Pancreas (tissue), 10 donors: ENCODE data around the gene AADACL3. TPM values are rescaled to one million over a fixed set of nuclear protein-coding genes. Genes with fewer than 3 reads are reported as not detected.

Experiments used
- ATAC-seq, 4 donors: fragments of 200-7000 bp; cut with Tn5 transposase; one replicate each; pipeline versions ENCODE4 v1.8.0 to v1.9.1; 2020; ENCODE audit warnings: mild to moderate bottlenecking in 4 of 4, moderate library complexity in 4 of 4
- DNase-seq, 6 donors: peaks; one replicate each; pipeline ENCODE4 v3.0.0-alpha.2; 2020
- FAIRE-seq: peaks from 2 replicates; lab custom pipeline; 2012; peaks lifted over from hg19 to GRCh38; lab: Jason Lieb, UNC
- H3K27ac ChIP-seq, 4 donors: fragments of 200-600 bp; sonication (generic); 1 replicate in 3 of 4; 2 replicates in 1 of 4; pipeline versions ENCODE4 v1.5.0 to v1.8.0; 2020
- H3K27me3 ChIP-seq, 4 donors: fragments of 200-600 bp; one replicate each; pipeline ENCODE4 v1.8.0; 2021
- H3K36me3 ChIP-seq, 3 donors: fragments of 200-600 bp; sonication (generic) in 1 of 3; one replicate each; pipeline versions ENCODE4 v1.5.0 to v1.8.0; 2020 to 2021
- H3K4me1 ChIP-seq, 3 donors: fragments of 200-600 bp; one replicate each; pipeline ENCODE4 v1.8.0; 2021
- H3K4me3 ChIP-seq, 4 donors: fragments of 200-600 bp; sonication (generic) in 2 of 4; one replicate each; pipeline versions ENCODE4 v1.5.0 to v1.8.0; 2020 to 2021
- H3K9me3 ChIP-seq, 4 donors: fragments of 200-600 bp; one replicate each; pipeline ENCODE4 v1.8.0; 2021
- CTCF ChIP-seq, 4 donors: fragments of 200-600 bp; sonication (generic) in 3 of 4; IDR thresholded peaks; one replicate each; pipeline versions ENCODE4 v1.5.0 to v1.8.0; 2021; ENCODE audit warnings: antibody characterized with exemption in 4 of 4
- WGBS, 2 donors: extraction: QIAGEN DNeasy Blood & Tissue Kit; methylation state at CpG; one replicate each; pipeline ENCODE4 v1.1.7; 2013; 5-methylcytosine and 5-hydroxymethylcytosine counted together
- intact Hi-C, 3 donors: fragments of 100-400 bp; cut with DNase I; formaldehyde crosslinking; loops; one replicate each; pipeline versions ENCODE4 v1.11.1 to v1.14.2; 2022
- polyA plus RNA-seq, 2 donors: library from polyadenylated mRNA; stranded (reverse); fragments of 200-250 nt; gene quantifications; one replicate each; pipeline ENCODE4 v1.2.3, GENCODE V29; 2013
- total RNA-seq, 6 donors: library from RNA; stranded (reverse); fragmentation: NEBNext Ultra II Directional in 4 of 6; extraction: Animal tissue kit (Norgen Biotek cat#: 25700) in 4 of 6; gene quantifications; one replicate each; pipeline versions ENCODE4 v1.2.1 to v1.2.4, GENCODE V29; 2021 to 2023
- donor health status: healthy with polysubstance abuse.
- donor health status: DM: no; HTN: no; CAD: no; lungs with moderate emphysema.
- donor health status: DM: no; HTN: no; CAD: no.
- donor health status: control.
- donor health status: control.
- donor health status: Bipolar disorder and iron deficiency.
- donor health status: DM: yes; HTN: yes; CAD: no.
- donor health status: DM: no; HTN: no; CAD: no.
- donor health status: DM: no; HTN: no; CAD: no.
- donor health status: DM: yes; HTN: yes; CAD: no.

Gene AADACL3
- total and polyA plus RNA-seq, 8 donors = 0.02 TPM; not detected in 7

GRCh38 chr1:12771186-12771585 lies 55.3 kb downstream of the AADACL3 start:
- H3K9me3 ChIP-seq = no peaks in the 10 kb centered on the region
- no peak overlapping the region for H3K4me3 ChIP-seq
- H3K27ac ChIP-seq = no peak overlapping the region
- no peak for FAIRE-seq
- TF ChIP-seq CTCF (IDR thresholded peaks at IDR 0.05) = no peak
- no peaks in the 10 kb centered on the region for H3K36me3 ChIP-seq
- no peaks in the 10 kb centered on the region for H3K4me1 ChIP-seq
- WGBS, 2 donors = 51 to 59% methylated on average over 5 of the region's 5 CpGs
- no peak for ATAC-seq
- intact Hi-C loops = no loop called here
- DNase-seq = no peak
- no peaks in the 10 kb centered on the region for H3K27me3 ChIP-seq

GRCh38 chr1:12772520-12772919 lies 56.6 kb downstream of the AADACL3 start:
- 64 to 79% methylated on average over 5 of the region's 5 CpGs for WGBS, 2 donors
- Histone ChIP-seq H3K9me3 (no peaks in the 10 kb centered on the region), H3K27ac (no peak overlapping the region), H3K27me3 (no peaks in the 10 kb centered on the region), H3K36me3 (no peaks in the 10 kb centered on the region), H3K4me1 (no peaks in the 10 kb centered on the region), H3K4me3 (no peak overlapping the region)
- no peak for TF ChIP-seq CTCF (IDR thresholded peaks at IDR 0.05)
- FAIRE-seq (no peak), ATAC-seq (no peak), DNase-seq (no peak)
- intact Hi-C loops = no loop called here

- ATAC-seq (no peak), DNase-seq (no peak), FAIRE-seq (no peak)
- Histone ChIP-seq H3K4me1 (no peaks in the 10 kb centered on the region), H3K9me3 (no peaks in the 10 kb centered on the region), H3K36me3 (no peaks in the 10 kb centered on the region), H3K27me3 (no peaks in the 10 kb centered on the region), H3K27ac (no peak within 1 kb of the TSS), H3K4me3 (no peak within 1 kb of the TSS)
- no peak for TF ChIP-seq CTCF (IDR thresholded peaks at IDR 0.05)
- intact Hi-C loops = no loop called here
- 64 to 70% methylated on average over 5 of the region's 5 CpGs for WGBS, 2 donors
Measured at GRCh38 chr1:12773438-12773837, 57.5 kb downstream of the AADACL3 start, which contains the start of gene PRAMEF12. Gene PRAMEF12, plus strand, starts transcription at chr1:12773738. Its CDS starts 1,130 bp downstream, at chr1:12774868.

GRCh38 chr1:12774801-12775345 lies 59.0 kb downstream of the AADACL3 start:
- FAIRE-seq = no peak
- Histone ChIP-seq H3K9me3 (no peaks in the 10 kb centered on the region), H3K27me3 (no peaks in the 10 kb centered on the region), H3K4me3 (no peak overlapping the region), H3K4me1 (no peaks in the 10 kb centered on the region), H3K36me3 (no peaks in the 10 kb centered on the region), H3K27ac (no peak overlapping the region)
- no peak for ATAC-seq
- no peak for TF ChIP-seq CTCF (IDR thresholded peaks at IDR 0.05)
- 67 to 80% methylated on average over 5 of the region's 5 CpGs for WGBS, 2 donors
- no peak for DNase-seq
- intact Hi-C loops = no loop called here

GRCh38 chr1:12775443-12775842 lies 59.5 kb downstream of the AADACL3 start:
- no peak for FAIRE-seq
- no peak for ATAC-seq
- Histone ChIP-seq H3K36me3 (no peaks in the 10 kb centered on the region), H3K9me3 (no peaks in the 10 kb centered on the region), H3K27ac (no peak overlapping the region), H3K27me3 (no peaks in the 10 kb centered on the region), H3K4me1 (no peaks in the 10 kb centered on the region), H3K4me3 (no peak overlapping the region)
- 62 to 69% methylated on average over 8 of the region's 8 CpGs for WGBS, 2 donors
- DNase-seq = no peak
- no peak for TF ChIP-seq CTCF (IDR thresholded peaks at IDR 0.05)
- intact Hi-C loops = no loop called here
